Glutamatergic neuron (in vitro differentiated cells): ENCODE results near the gene TRIO. TPM values are rescaled to one million over a fixed set of nuclear protein-coding genes. Genes with fewer than 3 reads are reported as not detected.

Experiments
- DNase-seq: peaks from one replicate; pipeline ENCODE4 v3.0.0; 2022
- H3K27ac Mint-ChIP-seq: one replicate; pipeline ENCODE4 v1.8.0; 2020; ENCODE audit warnings: mild to moderate bottlenecking, mixed read lengths, inconsistent platforms; ENCODE audit not compliant: unreplicated experiment
- H3K27me3 Mint-ChIP-seq: one replicate; pipeline ENCODE4 v1.8.0; 2020; ENCODE audit warnings: mild to moderate bottlenecking, moderate library complexity, mixed read lengths, inconsistent platforms; ENCODE audit not compliant: unreplicated experiment
- H3K36me3 Mint-ChIP-seq: one replicate; pipeline ENCODE4 v1.8.0; 2020; ENCODE audit warnings: mild to moderate bottlenecking, mixed read lengths, inconsistent platforms; ENCODE audit not compliant: unreplicated experiment
- H3K4me1 Mint-ChIP-seq: one replicate; pipeline ENCODE4 v1.8.0; 2020; ENCODE audit warnings: mild to moderate bottlenecking, low read depth, mixed read lengths, inconsistent platforms; ENCODE audit not compliant: unreplicated experiment
- H3K4me3 Mint-ChIP-seq: one replicate; pipeline ENCODE4 v1.8.0; 2020; ENCODE audit warnings: mild to moderate bottlenecking, mixed read lengths, inconsistent platforms; ENCODE audit not compliant: unreplicated experiment
- H3K9me3 Mint-ChIP-seq: one replicate; pipeline ENCODE4 v1.8.0; 2020; ENCODE audit warnings: mild to moderate bottlenecking, moderate library complexity, mixed read lengths, inconsistent platforms; ENCODE audit not compliant: unreplicated experiment
- total RNA-seq: library from RNA; stranded (reverse); fragmentation: NEBNext Ultra II Directional; extraction: Animal tissue kit (Norgen Biotek cat#: 25700); gene quantifications from one replicate; pipeline ENCODE4 v1.2.1, GENCODE V29; 2021; ENCODE audit not compliant: unreplicated experiment
- TF ChIP-seq, protein P1 (sequence below): fragments of 200-600 bp; sonication (generic); IDR thresholded peaks from one replicate; pipeline ENCODE4 v1.5.0; 2021; ENCODE audit not compliant: partially characterized antibody, unreplicated experiment

TRIO gene
- total RNA-seq, 1 donor from 2014 or later = 281 TPM

DNA sequence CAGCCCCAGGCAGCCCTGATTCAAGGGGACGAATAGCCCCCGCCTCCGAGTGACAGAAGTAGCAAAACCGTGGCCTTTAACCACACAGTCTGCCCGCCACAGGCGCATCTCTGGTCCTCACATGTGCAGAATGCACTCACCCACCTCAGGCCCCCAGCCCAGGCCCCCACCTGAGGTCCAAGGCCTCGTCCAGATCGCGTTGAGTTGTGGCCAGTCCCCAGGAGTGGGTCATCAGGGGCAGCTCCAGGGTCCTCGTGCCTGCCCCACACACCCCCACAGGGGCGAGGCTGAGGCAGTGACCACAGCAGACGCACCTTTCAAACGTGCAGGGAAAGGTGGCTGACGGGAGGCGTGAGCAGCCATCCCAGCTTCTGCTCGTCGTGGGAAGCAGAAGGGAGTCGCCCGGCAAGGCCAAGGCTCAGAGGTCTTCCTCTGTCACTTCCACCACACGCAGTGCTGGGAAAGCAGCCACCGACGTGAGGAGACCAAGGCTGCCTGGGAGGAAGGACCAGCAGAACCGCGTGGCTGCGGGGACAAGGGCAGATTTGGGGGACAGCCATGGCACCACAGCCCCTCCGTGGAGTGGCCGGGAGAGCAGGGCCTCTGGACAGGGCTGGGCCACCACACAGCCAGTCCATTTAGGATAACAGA is 360.7 kb downstream of the TRIO start:
- Mint-ChIP-seq H3K9me3 (peaks cover 2% of the 10 kb centered on the region), H3K36me3 (peaks cover 4% of the 10 kb centered on the region), H3K27ac (no peak overlapping the region), H3K4me1 (peaks cover 5% of the 10 kb centered on the region), H3K4me3 (no peak overlapping the region), H3K27me3 (peaks cover 9% of the 10 kb centered on the region)
- TF ChIP-seq, protein P1, sequence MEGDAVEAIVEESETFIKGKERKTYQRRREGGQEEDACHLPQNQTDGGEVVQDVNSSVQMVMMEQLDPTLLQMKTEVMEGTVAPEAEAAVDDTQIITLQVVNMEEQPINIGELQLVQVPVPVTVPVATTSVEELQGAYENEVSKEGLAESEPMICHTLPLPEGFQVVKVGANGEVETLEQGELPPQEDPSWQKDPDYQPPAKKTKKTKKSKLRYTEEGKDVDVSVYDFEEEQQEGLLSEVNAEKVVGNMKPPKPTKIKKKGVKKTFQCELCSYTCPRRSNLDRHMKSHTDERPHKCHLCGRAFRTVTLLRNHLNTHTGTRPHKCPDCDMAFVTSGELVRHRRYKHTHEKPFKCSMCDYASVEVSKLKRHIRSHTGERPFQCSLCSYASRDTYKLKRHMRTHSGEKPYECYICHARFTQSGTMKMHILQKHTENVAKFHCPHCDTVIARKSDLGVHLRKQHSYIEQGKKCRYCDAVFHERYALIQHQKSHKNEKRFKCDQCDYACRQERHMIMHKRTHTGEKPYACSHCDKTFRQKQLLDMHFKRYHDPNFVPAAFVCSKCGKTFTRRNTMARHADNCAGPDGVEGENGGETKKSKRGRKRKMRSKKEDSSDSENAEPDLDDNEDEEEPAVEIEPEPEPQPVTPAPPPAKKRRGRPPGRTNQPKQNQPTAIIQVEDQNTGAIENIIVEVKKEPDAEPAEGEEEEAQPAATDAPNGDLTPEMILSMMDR = no peak
- no peak for DNase-seq

- Mint-ChIP-seq H3K9me3 (peaks cover 2% of the 10 kb centered on the region), H3K36me3 (peaks cover 4% of the 10 kb centered on the region), H3K4me3 (no peak overlapping the region), H3K4me1 (peaks cover 3% of the 10 kb centered on the region), H3K27ac (no peak overlapping the region), H3K27me3 (peaks cover 9% of the 10 kb centered on the region)
- no peak for DNase-seq
- TF ChIP-seq, protein P1 = no peak
These were observed 361.2 kb downstream of the TRIO start for GRCh38 chr5:14504332-14504727.

- peaks cover 2% of the 10 kb centered on the region for H3K9me3 Mint-ChIP-seq
- no peak for DNase-seq
- TF ChIP-seq, protein P1 = no peak
- peaks cover 4% of the 10 kb centered on the region for H3K36me3 Mint-ChIP-seq
- H3K4me1 Mint-ChIP-seq = peaks cover 3% of the 10 kb centered on the region
- H3K27me3 Mint-ChIP-seq = peaks cover 9% of the 10 kb centered on the region
- no peak overlapping the region for H3K4me3 Mint-ChIP-seq
- no peak overlapping the region for H3K27ac Mint-ChIP-seq
These were observed 361.7 kb downstream of the TRIO start for GRCh38 chr5:14504816-14505215.

DNA sequence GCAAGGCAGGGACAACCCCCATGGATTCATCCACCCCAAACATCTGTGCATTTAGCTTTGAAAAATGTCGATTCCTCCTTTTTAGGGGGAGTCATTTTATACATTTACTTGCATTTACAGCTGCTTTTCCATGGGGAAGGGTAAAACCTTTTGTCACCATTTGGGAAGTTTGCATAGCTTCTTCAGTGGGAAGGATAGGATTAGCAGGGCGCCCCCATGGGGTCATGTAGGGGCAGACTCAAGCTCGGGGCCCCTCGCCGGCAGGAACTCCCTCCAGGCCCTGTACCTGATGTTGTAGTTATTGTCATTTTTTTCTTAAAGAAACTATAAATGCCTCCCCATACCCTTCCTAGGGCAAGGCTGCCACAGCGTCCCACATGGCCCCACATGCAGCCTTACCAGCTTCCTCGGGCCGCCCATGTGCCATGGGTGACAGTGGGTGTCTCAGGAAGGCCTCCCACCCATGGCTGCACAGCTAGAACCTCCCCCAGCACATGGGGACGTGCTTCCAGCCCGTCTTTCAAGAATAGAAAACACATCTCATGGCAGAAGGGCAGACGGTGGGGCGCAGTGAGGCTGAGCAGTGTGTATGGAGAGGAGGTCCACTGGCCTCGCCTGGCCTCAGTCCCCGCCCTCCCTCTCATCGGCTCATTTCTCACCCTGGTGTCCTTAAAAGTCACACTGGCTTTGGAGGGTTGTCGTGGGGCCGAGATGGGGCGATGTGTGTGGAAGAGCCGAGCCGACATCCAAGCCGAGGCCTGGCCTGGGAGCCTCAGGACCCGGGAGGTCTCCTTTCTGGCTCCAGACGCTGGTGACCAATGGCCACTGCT is 362.4 kb downstream of the TRIO start:
- TF ChIP-seq, protein P1 = no peak
- H3K27ac Mint-ChIP-seq = no peak overlapping the region
- peaks cover 9% of the 10 kb centered on the region for H3K27me3 Mint-ChIP-seq
- peaks cover 7% of the 10 kb centered on the region for H3K4me1 Mint-ChIP-seq
- peaks cover 4% of the 10 kb centered on the region for H3K36me3 Mint-ChIP-seq
- peaks cover 2% of the 10 kb centered on the region for H3K9me3 Mint-ChIP-seq
- no peak for DNase-seq
- no peak overlapping the region for H3K4me3 Mint-ChIP-seq

GRCh38 chr5:14506140-14506538 is 363.0 kb downstream of the TRIO start:
- DNase-seq = no peak
- Mint-ChIP-seq H3K27ac (no peak overlapping the region), H3K4me3 (no peak overlapping the region), H3K27me3 (peaks cover 9% of the 10 kb centered on the region), H3K36me3 (peaks cover 4% of the 10 kb centered on the region), H3K9me3 (peaks cover 2% of the 10 kb centered on the region), H3K4me1 (peaks cover 10% of the 10 kb centered on the region)
- TF ChIP-seq, protein P1 = no peak
